HUES64 (cell line): ENCODE data around the gene SCAF4.
"Not testable (repeated sequence)": the region's sequence is repeated elsewhere in the genome, so short reads cannot be mapped to it uniquely, and the experiment has no call there.

ENCODE experiments used
- H3K27ac ChIP-seq: 2 replicates; pipeline ENCODE4 v1.7.0; 2013; ENCODE audit warnings: low read depth, low read length, inconsistent platforms
- H3K27me3 ChIP-seq: 2 replicates; pipeline ENCODE4 v1.6.1; 2013; ENCODE audit warnings: mild to moderate bottlenecking, low read length; ENCODE audit not compliant: insufficient read depth
- H3K36me3 ChIP-seq: 2 replicates; pipeline ENCODE4 v1.6.1; 2013; ENCODE audit warnings: mild to moderate bottlenecking, low read length; ENCODE audit not compliant: insufficient read depth
- H3K4me1 ChIP-seq: 2 replicates; pipeline ENCODE4 v1.6.1; 2013; ENCODE audit warnings: mild to moderate bottlenecking, low read length, moderate library complexity; ENCODE audit not compliant: insufficient read depth
- H3K4me3 ChIP-seq: 2 replicates; pipeline ENCODE4 v1.5.1; 2013; ENCODE audit warnings: mild to moderate bottlenecking, low read length, moderate library complexity
- H3K9ac ChIP-seq: 2 replicates; pipeline ENCODE4 v1.6.1; 2013; ENCODE audit warnings: mild to moderate bottlenecking, low read depth, low read length
- H3K9me3 ChIP-seq: 2 replicates; pipeline ENCODE4 v1.6.1; 2013; ENCODE audit warnings: low read depth, low read length; ENCODE audit not compliant: insufficient read depth
- WGBS: fragments of 150-250, 120-280 bp; methylation state at CpG from one replicate; pipeline ENCODE4 v1.1.7; 2013; ENCODE audit warnings: missing lambda C conversion rate; 5-methylcytosine and 5-hydroxymethylcytosine counted together

Gene SCAF4

GRCh38 chr21:31658053-31658452 lies 73.9 kb downstream of the SCAF4 start:
- Histone ChIP-seq H3K27ac (no peak overlapping the region), H3K4me3 (no peak overlapping the region), H3K9ac (no peak overlapping the region), H3K36me3 (peaks cover 10% of the 10 kb centered on the region), H3K27me3 (no peaks in the 10 kb centered on the region), H3K9me3 (no peaks in the 10 kb centered on the region), H3K4me1 (peaks cover 13% of the 10 kb centered on the region)
- WGBS = 90% methylated on average over 9 of the region's 9 CpGs

- Histone ChIP-seq H3K36me3 (no peaks in the 10 kb centered on the region; the same call in 1 of the 2 replicates), H3K9ac (no peak overlapping the region), H3K4me1 (peaks cover 13% of the 10 kb centered on the region), H3K9me3 (no peaks in the 10 kb centered on the region), H3K4me3 (no peak overlapping the region), H3K27ac (no peak overlapping the region), H3K27me3 (no peaks in the 10 kb centered on the region)
- 93% methylated on average over 13 of the region's 13 CpGs for WGBS
Measured at GRCh38 chr21:31656199-31657095, 75.5 kb downstream of the SCAF4 start.

- not testable (repeated sequence) for H3K9me3 ChIP-seq, H3K9ac ChIP-seq, H3K4me3 ChIP-seq, H3K4me1 ChIP-seq, H3K36me3 ChIP-seq, H3K27ac ChIP-seq, H3K27me3 ChIP-seq
- 96% methylated on average over 18 of the region's 21 CpGs for WGBS
Measured at GRCh38 chr21:31654821-31655580, 76.9 kb downstream of the SCAF4 start.

GRCh38 chr21:31654340-31654739 lies 77.6 kb downstream of the SCAF4 start:
- H3K9ac ChIP-seq = no peak overlapping the region
- no peak overlapping the region for H3K27ac ChIP-seq
- no peak overlapping the region for H3K4me3 ChIP-seq
- no peaks in the 10 kb centered on the region for H3K27me3 ChIP-seq
- H3K36me3 ChIP-seq = no peaks in the 10 kb centered on the region
- H3K4me1 ChIP-seq = 0 out of 2 replicates have a peak, but pooled peaks cover 3% of the 10 kb centered on the region
- 94% methylated on average over 20 of the region's 20 CpGs for WGBS
- no peaks in the 10 kb centered on the region for H3K9me3 ChIP-seq

GRCh38 chr21:31651491-31651890 lies 80.4 kb downstream of the SCAF4 start:
- H3K9ac ChIP-seq, H3K27ac ChIP-seq, H3K4me1 ChIP-seq, H3K9me3 ChIP-seq, H3K27me3 ChIP-seq, H3K4me3 ChIP-seq, H3K36me3 ChIP-seq: not testable (repeated sequence)
- WGBS = 95% methylated on average over 4 of the region's 4 CpGs

- Histone ChIP-seq H3K4me3 (no peak overlapping the region), H3K4me1 (no peaks in the 10 kb centered on the region)
- WGBS = 91% methylated on average over 3 of the region's 3 CpGs
Measured at GRCh38 chr21:31650930-31651329, 81.0 kb downstream of the SCAF4 start.

GRCh38 chr21:31647650-31648049 lies 84.3 kb downstream of the SCAF4 start:
- no peaks in the 10 kb centered on the region for H3K27me3 ChIP-seq
- H3K9ac ChIP-seq = no peak overlapping the region
- H3K27ac ChIP-seq = no peak overlapping the region
- H3K4me1 ChIP-seq = no peaks in the 10 kb centered on the region
- WGBS = 92% methylated on average over 3 of the region's 3 CpGs
- no peak overlapping the region for H3K4me3 ChIP-seq
- H3K9me3 ChIP-seq = no peaks in the 10 kb centered on the region
- H3K36me3 ChIP-seq = no peaks in the 10 kb centered on the region

More at GRCh38 chr21:31650930-31651329, 81.0 kb downstream of the SCAF4 start:
- Histone ChIP-seq H3K9ac (no peak overlapping the region), H3K36me3 (no peaks in the 10 kb centered on the region), H3K9me3 (no peaks in the 10 kb centered on the region), H3K27ac (no peak overlapping the region), H3K27me3 (no peaks in the 10 kb centered on the region)

GRCh38 chr21:31644643-31645042 lies 87.3 kb downstream of the SCAF4 start:
- Histone ChIP-seq H3K36me3 (no peaks in the 10 kb centered on the region), H3K9me3 (no peaks in the 10 kb centered on the region), H3K27me3 (no peaks in the 10 kb centered on the region), H3K9ac (no peak overlapping the region), H3K4me1 (no peaks in the 10 kb centered on the region), H3K27ac (no peak overlapping the region), H3K4me3 (no peak overlapping the region)
- 97% methylated on average over 4 of the region's 4 CpGs for WGBS

- Histone ChIP-seq H3K9me3 (no peaks in the 10 kb centered on the region), H3K27ac (no peak overlapping the region), H3K4me1 (no peaks in the 10 kb centered on the region), H3K9ac (no peak overlapping the region), H3K27me3 (no peaks in the 10 kb centered on the region), H3K4me3 (no peak overlapping the region), H3K36me3 (no peaks in the 10 kb centered on the region)
- 90% methylated on average over 12 of the region's 12 CpGs for WGBS
Measured at GRCh38 chr21:31641416-31641922, 90.4 kb downstream of the SCAF4 start.

GRCh38 chr21:31636874-31637273 lies 95.0 kb downstream of the SCAF4 start:
- 100% methylated on average over 2 of the region's 2 CpGs for WGBS
- H3K36me3 ChIP-seq = no peaks in the 10 kb centered on the region
- H3K27ac ChIP-seq = no peak overlapping the region
- no peaks in the 10 kb centered on the region for H3K27me3 ChIP-seq
- H3K9ac ChIP-seq = no peak overlapping the region
- H3K4me3 ChIP-seq = no peak overlapping the region
- H3K4me1 ChIP-seq = no peaks in the 10 kb centered on the region
- no peaks in the 10 kb centered on the region for H3K9me3 ChIP-seq

- Histone ChIP-seq H3K9me3 (no peaks in the 10 kb centered on the region), H3K27me3 (no peaks in the 10 kb centered on the region), H3K36me3 (no peaks in the 10 kb centered on the region), H3K9ac (no peak overlapping the region), H3K4me3 (no peak overlapping the region), H3K4me1 (no peaks in the 10 kb centered on the region), H3K27ac (no peak overlapping the region)
- WGBS = 87% methylated on average over 3 of the region's 3 CpGs
Measured at GRCh38 chr21:31634993-31635392, 96.9 kb downstream of the SCAF4 start.
